ENCODE data around the gene PRSS56. TPM values are rescaled to one million over a fixed set of nuclear protein-coding genes. Genes with fewer than 3 reads are reported as not detected.

PRSS56 gene
- polyA plus RNA-seq: not detected in 3 replicates
- not detected for polyA plus RNA-seq (2011; ENCODE audit: low read depth)
- polyA plus RNA-seq (2011; cell fraction: cytosol; rRNA removed): not detected in 2 replicates
- not detected in 2 replicates for polyA plus RNA-seq (2011; cell fraction: nucleus; rRNA removed)
- polyA plus RNA-seq (2012; ENCODE audit: low replicate concordance): not detected in 2 replicates
- polyA minus RNA-seq: not detected in 3 replicates
- not detected for polyA minus RNA-seq (2011; cell fraction: cytosol; rRNA and poly(A)+ RNA removed)
- not detected in 2 replicates for polyA minus RNA-seq (2011; cell fraction: nucleus; rRNA and poly(A)+ RNA removed)

- dilution Hi-C loops (cut with MboI; ENCODE audit: extremely low pct_ligation_motif_present, low sequenced_read_pairs): no loop called here
- Histone ChIP-seq H3K4me3 (ENCODE audit: control insufficient read depth in 2 of 3, extremely low read depth in 1 of 3, insufficient read depth in 2 of 3, low read depth in 1 of 3, low read length in 3 of 3) (no peak within 1 kb of the TSS), H3K9me3 (ENCODE audit: control insufficient read depth, low read depth, low read length) (no peaks in the 10 kb centered on the region), H3K27me3 (ENCODE audit: control insufficient read depth, extremely low read depth, insufficient read depth, low read length) (peaks cover 46% of the 10 kb centered on the region), H3K4me2 (ENCODE audit: control insufficient read depth, extremely low read depth, insufficient read depth, low read depth, low read length) (no peak within 1 kb of the TSS), H3K4me1 (ENCODE audit: control insufficient read depth, extremely low read depth, insufficient read depth, low read length) (no peaks in the 10 kb centered on the region), H4K20me1 (ENCODE audit: control insufficient read depth, extremely low read depth, insufficient read depth, low read length) (no peaks in the 10 kb centered on the region), H3K36me3 (ENCODE audit: control insufficient read depth in 2 of 2, extremely low read depth in 1 of 2, insufficient read depth in 2 of 2, low read length in 2 of 2) (no peaks in the 10 kb centered on the region), H3K79me2 (ENCODE audit: control insufficient read depth, insufficient read depth, low read length) (no peaks in the 10 kb centered on the region), H3K9ac (ENCODE audit: control insufficient read depth, extremely low read depth, insufficient read depth, low read length) (no peak within 1 kb of the TSS), H2AFZ (ENCODE audit: control insufficient read depth, low read length) (no peak within 1 kb of the TSS), H3K9me1 (ENCODE audit: control insufficient read depth, extremely low read depth, insufficient read depth, low read length) (no peaks in the 10 kb centered on the region), H3K27ac (ENCODE audit: control insufficient read depth, insufficient read depth, low read length) (no peak within 1 kb of the TSS)
- DNase-seq (ENCODE audit: low read depth, low spot score): no peak
- TF ChIP-seq, protein P1, sequence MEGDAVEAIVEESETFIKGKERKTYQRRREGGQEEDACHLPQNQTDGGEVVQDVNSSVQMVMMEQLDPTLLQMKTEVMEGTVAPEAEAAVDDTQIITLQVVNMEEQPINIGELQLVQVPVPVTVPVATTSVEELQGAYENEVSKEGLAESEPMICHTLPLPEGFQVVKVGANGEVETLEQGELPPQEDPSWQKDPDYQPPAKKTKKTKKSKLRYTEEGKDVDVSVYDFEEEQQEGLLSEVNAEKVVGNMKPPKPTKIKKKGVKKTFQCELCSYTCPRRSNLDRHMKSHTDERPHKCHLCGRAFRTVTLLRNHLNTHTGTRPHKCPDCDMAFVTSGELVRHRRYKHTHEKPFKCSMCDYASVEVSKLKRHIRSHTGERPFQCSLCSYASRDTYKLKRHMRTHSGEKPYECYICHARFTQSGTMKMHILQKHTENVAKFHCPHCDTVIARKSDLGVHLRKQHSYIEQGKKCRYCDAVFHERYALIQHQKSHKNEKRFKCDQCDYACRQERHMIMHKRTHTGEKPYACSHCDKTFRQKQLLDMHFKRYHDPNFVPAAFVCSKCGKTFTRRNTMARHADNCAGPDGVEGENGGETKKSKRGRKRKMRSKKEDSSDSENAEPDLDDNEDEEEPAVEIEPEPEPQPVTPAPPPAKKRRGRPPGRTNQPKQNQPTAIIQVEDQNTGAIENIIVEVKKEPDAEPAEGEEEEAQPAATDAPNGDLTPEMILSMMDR (optimal IDR thresholded peaks at IDR 0.05 in 1 of 3, IDR thresholded peaks at IDR 0.05 in 1 of 3, conservative IDR thresholded peaks at IDR 0.05 in 1 of 3; ENCODE audit: extremely low read depth in 1 of 3, insufficient read depth in 2 of 3, low read length in 3 of 3): no peak
- TF ChIP-seq EZH2 (IDR thresholded peaks at IDR 0.05; ENCODE audit: low read length): no peak
- FAIRE-seq: no peak
These were observed at the start of gene PRSS56 for GRCh38 chr2:232519581-232520438. PRSS56 (plus strand) TSS chr2:232520388; CDS start chr2:232520599, 211 bp downstream.

DNA sequence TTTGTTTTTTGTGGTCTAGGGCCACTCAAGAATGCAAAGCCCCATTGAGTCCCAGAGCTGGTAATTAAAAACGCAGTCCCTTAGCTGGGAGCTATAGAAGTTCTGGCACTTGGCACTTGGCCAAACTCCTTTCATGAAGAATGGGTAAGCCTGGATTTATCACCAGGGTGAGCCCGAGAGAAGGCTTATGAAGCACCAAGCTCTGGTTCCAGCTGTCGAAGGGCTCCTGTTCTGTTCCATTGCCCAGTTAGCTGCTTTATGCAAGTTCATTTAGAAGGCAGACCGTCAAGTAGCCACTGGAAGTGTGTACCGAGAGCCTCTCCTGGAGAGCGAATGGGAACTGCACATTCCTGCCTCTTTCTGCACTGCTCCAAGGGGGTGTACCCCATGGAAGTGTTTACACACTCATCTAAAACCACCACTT is 46.7 kb upstream of the PRSS56 start:
- TF ChIP-seq, protein P1 (optimal IDR thresholded peaks at IDR 0.05 in 1 of 3, IDR thresholded peaks at IDR 0.05 in 1 of 3, conservative IDR thresholded peaks at IDR 0.05 in 1 of 3; ENCODE audit: extremely low read depth in 1 of 3, insufficient read depth in 2 of 3, low read length in 3 of 3): no peak
- TF ChIP-seq EZH2 (IDR thresholded peaks at IDR 0.05; ENCODE audit: low read length): no peak
- Histone ChIP-seq H3K9me3 (ENCODE audit: control insufficient read depth, low read depth, low read length) (no peaks in the 10 kb centered on the region), H3K9me1 (ENCODE audit: control insufficient read depth, extremely low read depth, insufficient read depth, low read length) (no peaks in the 10 kb centered on the region), H3K9ac (ENCODE audit: control insufficient read depth, extremely low read depth, insufficient read depth, low read length) (no peak overlapping the region), H3K4me3 (ENCODE audit: control insufficient read depth in 2 of 3, extremely low read depth in 1 of 3, insufficient read depth in 2 of 3, low read depth in 1 of 3, low read length in 3 of 3) (no peak overlapping the region), H3K36me3 (ENCODE audit: control insufficient read depth in 2 of 2, extremely low read depth in 1 of 2, insufficient read depth in 2 of 2, low read length in 2 of 2) (no peaks in the 10 kb centered on the region), H3K27me3 (ENCODE audit: control insufficient read depth, extremely low read depth, insufficient read depth, low read length) (peaks cover 24% of the 10 kb centered on the region), H4K20me1 (ENCODE audit: control insufficient read depth, extremely low read depth, insufficient read depth, low read length) (no peaks in the 10 kb centered on the region), H2AFZ (ENCODE audit: control insufficient read depth, low read length) (no peak overlapping the region), H3K4me1 (ENCODE audit: control insufficient read depth, extremely low read depth, insufficient read depth, low read length) (no peaks in the 10 kb centered on the region), H3K4me2 (ENCODE audit: control insufficient read depth, extremely low read depth, insufficient read depth, low read depth, low read length) (no peak overlapping the region), H3K27ac (ENCODE audit: control insufficient read depth, insufficient read depth, low read length) (no peak overlapping the region), H3K79me2 (ENCODE audit: control insufficient read depth, insufficient read depth, low read length) (no peaks in the 10 kb centered on the region)
- FAIRE-seq (no peak), DNase-seq (ENCODE audit: low read depth, low spot score) (no peak)
- dilution Hi-C loops (cut with MboI; ENCODE audit: extremely low pct_ligation_motif_present, low sequenced_read_pairs): no loop called here
